ENCODE measurements around the gene TRAF1. TPM values are rescaled to one million over a fixed set of nuclear protein-coding genes. Genes with fewer than 3 reads are reported as not detected.

TRAF1 gene
- total RNA-seq, 4 donors from 2014 or later = 3.3 to 14.0 (median 8.8) TPM

DNA sequence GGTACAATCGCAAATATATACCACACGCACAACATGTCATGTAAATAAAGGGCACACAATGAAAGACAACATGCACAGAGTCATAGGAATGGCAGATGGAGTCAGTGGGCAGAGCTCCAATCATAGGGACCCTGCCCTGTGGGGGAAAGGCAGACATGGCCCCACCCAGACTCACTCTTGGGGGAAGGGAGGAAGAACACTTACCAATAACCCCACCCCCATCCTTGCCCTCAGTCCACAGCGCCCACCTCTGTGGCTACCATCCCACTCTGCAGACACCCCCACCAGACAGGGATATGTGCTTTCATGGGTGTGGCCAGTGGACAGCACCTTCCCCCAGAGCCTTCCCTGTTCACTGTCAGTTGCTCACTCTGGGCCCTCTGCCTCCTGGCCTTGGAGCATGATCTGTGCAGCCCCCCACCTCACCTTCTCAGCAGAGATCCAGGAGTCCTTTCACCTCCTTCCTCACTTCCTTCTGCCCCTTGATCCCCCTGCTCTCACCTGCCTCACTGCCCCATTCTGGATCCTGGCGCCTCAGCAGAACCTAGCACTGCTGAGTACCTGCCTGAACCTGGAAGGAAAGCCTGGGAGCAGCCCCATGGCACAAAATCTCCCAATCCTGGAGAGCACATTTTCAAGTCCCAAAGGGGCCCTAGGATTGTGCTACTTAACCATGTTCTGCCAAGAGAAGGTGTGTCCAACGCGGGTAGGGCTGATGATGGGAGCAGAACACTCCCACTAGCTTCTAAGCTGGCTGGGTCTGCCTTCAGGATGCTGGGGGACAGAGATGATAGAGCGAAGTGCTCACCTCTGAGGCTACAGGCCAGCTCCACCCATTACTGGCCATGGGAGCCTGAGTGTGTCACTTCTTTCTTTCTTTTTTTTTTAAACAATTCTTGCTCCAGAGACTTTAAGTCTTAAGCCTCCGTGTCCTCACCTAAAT, 48.1 kb downstream of the TRAF1 start:
- TF ChIP-seq, protein P1, sequence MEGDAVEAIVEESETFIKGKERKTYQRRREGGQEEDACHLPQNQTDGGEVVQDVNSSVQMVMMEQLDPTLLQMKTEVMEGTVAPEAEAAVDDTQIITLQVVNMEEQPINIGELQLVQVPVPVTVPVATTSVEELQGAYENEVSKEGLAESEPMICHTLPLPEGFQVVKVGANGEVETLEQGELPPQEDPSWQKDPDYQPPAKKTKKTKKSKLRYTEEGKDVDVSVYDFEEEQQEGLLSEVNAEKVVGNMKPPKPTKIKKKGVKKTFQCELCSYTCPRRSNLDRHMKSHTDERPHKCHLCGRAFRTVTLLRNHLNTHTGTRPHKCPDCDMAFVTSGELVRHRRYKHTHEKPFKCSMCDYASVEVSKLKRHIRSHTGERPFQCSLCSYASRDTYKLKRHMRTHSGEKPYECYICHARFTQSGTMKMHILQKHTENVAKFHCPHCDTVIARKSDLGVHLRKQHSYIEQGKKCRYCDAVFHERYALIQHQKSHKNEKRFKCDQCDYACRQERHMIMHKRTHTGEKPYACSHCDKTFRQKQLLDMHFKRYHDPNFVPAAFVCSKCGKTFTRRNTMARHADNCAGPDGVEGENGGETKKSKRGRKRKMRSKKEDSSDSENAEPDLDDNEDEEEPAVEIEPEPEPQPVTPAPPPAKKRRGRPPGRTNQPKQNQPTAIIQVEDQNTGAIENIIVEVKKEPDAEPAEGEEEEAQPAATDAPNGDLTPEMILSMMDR (IDR thresholded peaks at IDR 0.05) = no peak
- no peak for TF ChIP-seq POLR2A (IDR thresholded peaks at IDR 0.05)
- Histone ChIP-seq H3K36me3 (no peaks in the 10 kb centered on the region), H3K4me1 (peaks cover 0 to 16% (median 7%) of the 10 kb centered on the region in 4 donors), H3K27ac (peak overlapping the region; percentile 90 to 97 (median 94)), H3K9me3 (no peaks in the 10 kb centered on the region), H3K4me3 (peak overlapping the region in 2 of 4 donors; percentile 75 to 88), H3K27me3 (no peaks in the 10 kb centered on the region)
- no peak for DNase-seq

DNA sequence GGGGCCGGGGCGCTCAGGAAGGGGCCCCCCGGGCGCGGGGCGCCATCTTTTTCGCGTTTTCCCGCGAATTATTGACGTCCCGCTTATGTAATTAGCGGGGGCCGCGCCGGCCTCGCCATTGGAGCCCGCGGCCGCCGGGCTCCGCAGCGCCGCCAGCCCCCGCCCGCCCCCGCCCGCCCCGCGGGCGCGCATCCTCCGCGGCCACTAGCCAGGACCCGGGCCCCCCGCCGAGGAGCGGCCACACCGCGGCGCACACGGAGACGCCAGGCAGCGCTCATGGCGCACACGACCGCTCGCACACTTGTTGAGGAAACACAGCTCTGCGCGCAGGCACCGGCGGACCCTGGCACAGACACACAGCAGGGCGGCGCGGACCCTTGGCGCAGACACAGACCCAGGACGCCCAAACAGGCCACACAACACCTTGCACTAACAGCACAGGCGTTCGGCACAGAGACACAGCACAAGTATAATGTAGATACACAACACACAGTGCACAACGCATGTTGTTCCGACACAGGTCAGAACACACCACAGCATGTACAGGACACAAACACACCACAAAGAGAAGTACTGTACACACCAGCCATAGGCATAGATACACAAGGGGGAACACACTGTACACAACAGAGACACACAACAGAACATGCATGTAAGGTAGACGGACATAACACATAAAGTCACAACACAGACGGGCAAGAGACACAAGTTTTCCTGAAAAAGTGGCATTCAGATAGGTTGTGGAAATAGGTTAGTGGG, 49.1 kb downstream of the TRAF1 start:
- DNase-seq = peak; percentile 62 to 82 (median 75)
- Histone ChIP-seq H3K27ac (peak overlapping the region; percentile 90 to 97 (median 94)), H3K27me3 (no peaks in the 10 kb centered on the region), H3K9me3 (no peaks in the 10 kb centered on the region), H3K36me3 (no peaks in the 10 kb centered on the region), H3K4me3 (peak overlapping the region; percentile 57 to 88 (median 77)), H3K4me1 (peaks cover 0 to 17% (median 7%) of the 10 kb centered on the region in 4 donors)
- peak in 1 of 2 donors; percentile 23 for TF ChIP-seq POLR2A (IDR thresholded peaks at IDR 0.05)
- TF ChIP-seq, protein P1 (IDR thresholded peaks at IDR 0.05) = peak in 2 of 6 experiments; percentile 2 to 19

DNA sequence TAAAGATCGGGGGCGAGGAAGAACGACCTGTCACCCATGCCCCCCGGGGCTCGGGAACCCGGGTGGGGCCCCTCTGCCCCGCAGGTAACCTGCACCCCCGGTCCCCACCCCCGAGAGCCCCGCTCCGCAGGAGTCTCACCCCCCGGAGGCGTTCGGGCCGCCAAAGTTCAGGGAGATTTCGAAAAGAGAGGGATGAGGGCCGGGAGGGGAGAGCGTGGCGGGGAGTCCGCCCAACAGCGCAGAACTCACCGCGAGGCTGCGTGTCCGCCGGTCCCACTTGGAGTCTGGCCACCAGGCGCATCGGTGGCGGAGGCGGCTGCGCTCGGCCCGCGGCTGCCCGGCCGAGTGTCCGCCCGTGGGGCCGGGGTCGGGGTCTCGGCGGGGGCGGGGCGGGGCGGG, 49.8 kb downstream of the TRAF1 start, which contains the start of gene PHF19:
TSS of gene PHF19 (minus strand) at position 347 of the 399 bp plus-strand sequence. CDS start 2,447 bp downstream, outside the sequence.
- peaks cover 0 to 17% (median 7%) of the 10 kb centered on the region in 4 donors for H3K4me1 ChIP-seq
- TF ChIP-seq, protein P1 (IDR thresholded peaks at IDR 0.05) = no peak
- no peak for TF ChIP-seq POLR2A (IDR thresholded peaks at IDR 0.05)
- peak within 1 kb of the TSS; percentile 57 to 88 (median 77) for H3K4me3 ChIP-seq
- H3K9me3 ChIP-seq = no peaks in the 10 kb centered on the region
- H3K27me3 ChIP-seq = no peaks in the 10 kb centered on the region
- DNase-seq = peak in 1 of 3 donors; percentile 65
- H3K27ac ChIP-seq = peak within 1 kb of the TSS; percentile 90 to 97 (median 94)
- H3K36me3 ChIP-seq = no peaks in the 10 kb centered on the region

DNA sequence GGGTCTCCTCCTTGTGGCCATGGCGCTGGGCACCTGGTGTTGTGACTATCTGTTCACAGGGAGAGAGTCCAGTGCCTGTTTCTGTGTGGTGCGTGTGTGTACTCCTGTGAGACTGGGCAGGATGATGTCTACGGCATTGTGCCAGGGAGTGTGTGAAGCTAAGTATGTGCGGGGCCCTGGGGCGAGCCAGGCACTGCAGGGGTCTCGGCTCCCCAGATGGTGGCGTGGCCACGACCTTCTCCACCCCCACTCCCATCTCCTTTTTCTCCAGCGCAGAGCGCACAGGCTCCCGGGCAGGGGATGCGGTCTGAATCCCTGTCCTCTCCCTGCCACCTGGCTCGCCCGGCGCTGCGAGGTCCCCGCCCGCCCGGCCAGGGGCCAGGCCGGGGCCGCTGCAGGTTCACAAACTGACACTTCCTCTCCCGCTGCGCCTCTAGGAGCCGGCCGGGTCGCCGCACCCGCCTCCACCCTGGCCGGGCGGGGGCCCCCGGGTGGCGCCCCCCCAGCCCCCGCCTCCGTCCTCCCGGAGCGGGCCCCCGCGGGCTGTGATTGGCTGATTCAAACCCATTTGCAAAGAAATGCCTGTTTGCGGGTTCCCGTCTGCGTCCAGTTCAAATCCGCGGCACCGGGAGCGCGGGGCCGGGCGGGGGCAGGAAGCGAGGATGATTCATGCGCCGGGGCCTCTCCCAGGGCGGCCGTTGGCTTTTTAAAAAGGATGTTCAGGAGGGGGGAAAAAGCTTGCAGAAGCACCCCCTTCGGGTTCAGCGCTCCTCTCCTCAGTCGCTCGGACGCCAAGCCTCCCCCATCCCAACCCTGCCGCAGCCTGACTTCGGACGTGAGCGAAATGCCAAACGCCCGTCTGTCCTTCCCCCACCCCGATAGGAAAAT, 50.4 kb downstream of the TRAF1 start:
- DNase-seq = peak; percentile 77 to 93 (median 85)
- Histone ChIP-seq H3K27ac (peak overlapping the region; percentile 90 to 97 (median 94)), H3K4me1 (peaks cover 0 to 17% (median 7%) of the 10 kb centered on the region in 4 donors), H3K4me3 (peak overlapping the region; percentile 57 to 88 (median 77)), H3K9me3 (no peaks in the 10 kb centered on the region), H3K36me3 (no peaks in the 10 kb centered on the region), H3K27me3 (no peaks in the 10 kb centered on the region)
- TF ChIP-seq, protein P1 (IDR thresholded peaks at IDR 0.05) = peak in 1 of 6 experiments; percentile 7
- peak in 1 of 2 donors; percentile 41 for TF ChIP-seq POLR2A (IDR thresholded peaks at IDR 0.05)

All from Peyer's patch (tissue), 4 donors.